Upper lobe of left lung (tissue), 6 donors: Measurements from ENCODE around the gene WIPF2. TPM values are rescaled to one million over a fixed set of nuclear protein-coding genes. Genes with fewer than 3 reads are reported as not detected.
"Not testable (repeated sequence)": the region's sequence is repeated elsewhere in the genome, so short reads cannot be mapped to it uniquely, and the experiment has no call there.

Experiments used
- ATAC-seq, 2 donors: fragments of 200-7000 bp; cut with Tn5 transposase; one replicate each; pipeline ENCODE4 v1.9.1; 2022; ENCODE audit warnings: mild to moderate bottlenecking in 2 of 2, moderate library complexity in 2 of 2; ENCODE audit not compliant: low FRiP score in 2 of 2
- DNase-seq, 2 donors: peaks; one replicate each; pipeline ENCODE4 v3.0.0-alpha.2; 2019 to 2020
- H3K27ac ChIP-seq, 4 donors: fragments of 200-600 bp; sonication (generic); one replicate each; pipeline ENCODE4 v1.5.1; 2016 to 2019
- H3K27me3 ChIP-seq, 4 donors: fragments of 200-600 bp; sonication (generic); one replicate each; pipeline ENCODE4 v1.5.1; 2017 to 2019
- H3K36me3 ChIP-seq, 4 donors: fragments of 200-600 bp; sonication (generic); one replicate each; pipeline ENCODE4 v1.5.1; 2016 to 2019
- H3K4me1 ChIP-seq, 4 donors: fragments of 200-600 bp; sonication (generic); one replicate each; pipeline ENCODE4 v1.5.1; 2018 to 2019
- H3K4me3 ChIP-seq, 4 donors: fragments of 200-600 bp; sonication (generic); one replicate each; pipeline ENCODE4 v1.5.1; 2017 to 2019; ENCODE audit warnings: mild to moderate bottlenecking in 2 of 4, moderate library complexity in 1 of 4
- H3K9me3 ChIP-seq, 4 donors: fragments of 200-600 bp; sonication (generic); one replicate each; pipeline ENCODE4 v1.5.1; 2018 to 2019
- CTCF ChIP-seq, 6 experiments: fragments of 450-650 bp in 4 of 6; fragments of 200-600 bp in 2 of 6; sonication (generic) in 2 of 6; IDR thresholded peaks; one replicate each; pipeline ENCODE4 v1.5.1; 2016 to 2019; ENCODE audit warnings: antibody characterized with exemption in 6 of 6
- EP300 ChIP-seq, 4 donors: sonication (generic); formaldehyde crosslinking; IDR thresholded peaks; one replicate each; pipeline ENCODE4 v1.5.1; 2017; ENCODE audit warnings: antibody characterized with exemption in 4 of 4, control low read depth in 2 of 4
- POLR2A ChIP-seq, 4 donors: fragments of 450-650 bp; IDR thresholded peaks; one replicate each; pipeline ENCODE4 v1.5.1; 2016 to 2017; ENCODE audit warnings: antibody characterized with exemption in 4 of 4, mild to moderate bottlenecking in 2 of 4
- POLR2AphosphoS5 ChIP-seq, 2 donors: sonication (generic); formaldehyde crosslinking; IDR thresholded peaks; one replicate each; pipeline ENCODE4 v1.5.1; 2017; ENCODE audit warnings: antibody characterized with exemption in 2 of 2
- WGBS, 2 donors: methylation state at CpG; one replicate each; pipeline ENCODE4 v1.1.5; 2017 to 2018; 5-methylcytosine and 5-hydroxymethylcytosine counted together
- total RNA-seq, 6 donors: library from RNA; depleted of rRNA in 4 of 6; stranded (reverse); fragments of >200 nt in 4 of 6; gene quantifications; one replicate each; pipeline versions ENCODE4 v1.1.0 to v1.2.1, GENCODE V29; 2016 to 2021
- donor health status: DM: no; HTN: no; CAD: no; lungs with moderate emphysema.
- donor health status: DM: no; HTN: yes; CAD: no; lungs with severe emphysema.

The WIPF2 gene
- total RNA-seq, 6 donors from 2014 or later: 19.9 to 39.8 (median 26.2) TPM

GRCh38 chr17:40197550-40197949, 21.6 kb upstream of the WIPF2 start:
- no peaks in the 10 kb centered on the region for H3K9me3 ChIP-seq
- H3K27ac ChIP-seq: no peak overlapping the region
- H3K27me3 ChIP-seq: no peaks in the 10 kb centered on the region
- TF ChIP-seq POLR2AphosphoS5 (IDR thresholded peaks at IDR 0.05) (no peak), EP300 (IDR thresholded peaks at IDR 0.05) (no peak), CTCF (IDR thresholded peaks at IDR 0.05) (no peak), POLR2A (IDR thresholded peaks at IDR 0.05) (no peak)
- peaks cover 0 to 11% (median 7%) of the 10 kb centered on the region in 4 donors for H3K4me1 ChIP-seq
- no peaks in the 10 kb centered on the region for H3K36me3 ChIP-seq
- WGBS, 2 donors: 84 to 93% methylated on average over 1 of the region's 1 CpG
- ATAC-seq (no peak), DNase-seq (no peak)
- no peak overlapping the region for H3K4me3 ChIP-seq

DNA sequence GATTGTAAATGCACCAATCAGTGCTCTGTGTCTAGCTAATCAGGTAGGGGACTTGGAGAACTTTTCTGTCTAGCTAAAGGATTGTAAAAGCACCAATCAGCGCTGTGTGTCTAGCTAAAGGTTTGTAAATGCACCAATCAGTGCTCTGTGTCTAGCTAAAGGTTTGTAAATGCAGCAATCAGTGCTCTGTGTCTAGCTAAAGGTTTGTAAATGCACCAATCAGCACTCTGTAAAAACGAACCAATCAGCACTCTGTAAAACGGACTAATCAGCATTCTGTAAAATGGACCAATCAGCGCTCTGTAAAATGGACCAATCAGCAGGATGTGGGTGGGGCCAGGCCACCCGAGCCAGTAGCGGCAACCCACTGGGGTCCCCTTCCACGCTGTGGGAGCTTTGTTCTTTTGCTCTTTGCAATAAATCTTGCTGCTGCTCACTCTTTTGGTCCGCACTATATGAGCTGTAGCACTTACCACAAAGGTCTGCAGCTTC, 21.1 kb upstream of the WIPF2 start:
- not testable (repeated sequence) for H3K4me3 ChIP-seq, H3K36me3 ChIP-seq, ATAC-seq, H3K9me3 ChIP-seq, DNase-seq, H3K27ac ChIP-seq, H3K27me3 ChIP-seq
- 67 to 77% methylated on average over 8 of the region's 8 CpGs for WGBS, 2 donors
- peaks cover 0 to 15% (median 8%) of the 10 kb centered on the region in 4 donors for H3K4me1 ChIP-seq

- DNase-seq (no peak), ATAC-seq (no peak)
- H3K9me3 ChIP-seq: no peaks in the 10 kb centered on the region
- no peak overlapping the region for H3K27ac ChIP-seq
- no peaks in the 10 kb centered on the region for H3K27me3 ChIP-seq
- H3K4me1 ChIP-seq: peaks cover 3 to 15% (median 9%) of the 10 kb centered on the region in 4 donors
- no peaks in the 10 kb centered on the region for H3K36me3 ChIP-seq
- no peak overlapping the region for H3K4me3 ChIP-seq
- TF ChIP-seq EP300 (IDR thresholded peaks at IDR 0.05) (no peak), POLR2A (IDR thresholded peaks at IDR 0.05) (no peak), CTCF (IDR thresholded peaks at IDR 0.05) (no peak), POLR2AphosphoS5 (IDR thresholded peaks at IDR 0.05) (no peak)
- 85 to 93% methylated on average over 5 of the region's 5 CpGs for WGBS, 2 donors
Observed at GRCh38 chr17:40198576-40198975, 20.5 kb upstream of the WIPF2 start.

- Histone ChIP-seq H3K9me3 (no peaks in the 10 kb centered on the region), H3K27ac (peak overlapping the region in 3 of 4 donors; percentile 56 to 84 (median 66)), H3K4me3 (no peak overlapping the region), H3K27me3 (no peaks in the 10 kb centered on the region), H3K36me3 (no peaks in the 10 kb centered on the region), H3K4me1 (peaks cover 4 to 20% (median 12%) of the 10 kb centered on the region in 4 donors)
- ATAC-seq: no peak
- TF ChIP-seq EP300 (IDR thresholded peaks at IDR 0.05): peak in 2 of 4 donors; percentile 71 to 72
- peak; percentile 29 to 62 for TF ChIP-seq POLR2AphosphoS5 (IDR thresholded peaks at IDR 0.05)
- no peak for TF ChIP-seq POLR2A (IDR thresholded peaks at IDR 0.05)
- TF ChIP-seq CTCF (IDR thresholded peaks at IDR 0.05): no peak
- no peak for DNase-seq
- 45 to 52% methylated on average over 4 of the region's 4 CpGs for WGBS, 2 donors
Observed at GRCh38 chr17:40203131-40203530, 16.0 kb upstream of the WIPF2 start.

DNA sequence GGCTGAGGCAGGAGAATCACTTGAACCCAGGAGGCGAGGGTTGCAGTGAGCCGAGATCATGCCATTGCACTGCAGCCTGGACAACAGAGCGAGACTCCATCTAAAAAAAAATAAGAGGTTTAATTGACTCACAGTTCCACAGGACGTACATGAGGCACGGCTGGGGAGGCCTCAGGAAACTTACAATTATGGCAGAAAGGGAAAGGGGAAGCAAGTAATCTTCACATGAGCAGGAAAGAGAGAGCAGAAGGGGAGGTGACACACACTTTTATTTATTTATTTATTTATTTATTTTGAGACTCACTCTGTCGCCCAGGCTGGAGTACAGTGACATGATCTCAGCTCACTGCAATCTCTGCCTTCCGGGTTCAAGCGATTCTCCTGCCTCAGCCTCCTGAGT, 12.9 kb upstream of the WIPF2 start:
- not testable (repeated sequence) for H3K36me3 ChIP-seq, H3K9me3 ChIP-seq, H3K27me3 ChIP-seq, ATAC-seq, DNase-seq, H3K27ac ChIP-seq, H3K4me3 ChIP-seq
- 76 to 82% methylated on average over 8 of the region's 8 CpGs for WGBS, 2 donors
- H3K4me1 ChIP-seq: peaks cover 4 to 20% (median 12%) of the 10 kb centered on the region in 4 donors

- Histone ChIP-seq H3K27me3 (no peaks in the 10 kb centered on the region), H3K27ac (no peak overlapping the region), H3K9me3 (no peaks in the 10 kb centered on the region), H3K4me3 (no peak overlapping the region), H3K36me3 (no peaks in the 10 kb centered on the region), H3K4me1 (no peaks in the 10 kb centered on the region)
- ATAC-seq: peak in 1 of 2 donors; percentile 11
- no peak for TF ChIP-seq EP300 (IDR thresholded peaks at IDR 0.05)
- TF ChIP-seq POLR2AphosphoS5 (IDR thresholded peaks at IDR 0.05): no peak
- no peak for TF ChIP-seq POLR2A (IDR thresholded peaks at IDR 0.05)
- WGBS, 2 donors: 54 to 61% methylated on average over 2 of the region's 2 CpGs
- DNase-seq: no peak
Observed at GRCh38 chr17:40209404-40210093, 9.6 kb upstream of the WIPF2 start.

DNA sequence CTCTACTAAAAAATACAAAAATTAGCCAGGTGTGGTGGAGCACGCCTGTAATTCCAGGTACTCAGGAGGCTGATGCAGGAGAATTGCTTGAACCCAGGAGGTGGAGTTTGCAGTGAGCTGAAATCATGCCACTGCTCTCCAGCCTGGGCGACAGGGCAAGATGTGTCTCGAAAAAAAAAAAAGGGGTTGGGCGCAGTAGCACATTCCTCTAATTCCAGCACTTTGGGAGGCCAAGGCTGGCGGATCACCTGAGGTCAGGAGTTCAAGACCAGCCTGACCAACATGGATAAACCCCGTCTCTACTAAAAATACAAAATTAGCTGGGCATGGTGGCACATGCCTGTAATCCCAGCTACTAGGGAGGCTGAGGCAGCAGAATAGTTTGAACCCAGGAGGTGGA, 5.2 kb upstream of the WIPF2 start:
- not testable (repeated sequence) for DNase-seq, H3K4me3 ChIP-seq, H3K27ac ChIP-seq, H3K36me3 ChIP-seq, H3K9me3 ChIP-seq, H3K4me1 ChIP-seq, ATAC-seq, H3K27me3 ChIP-seq
- WGBS, 2 donors: 83 to 87% methylated on average over 6 of the region's 6 CpGs
